Liver (tissue), 3 donors: ENCODE measurements around the gene RAX.

Experiments
- FOXA1 ChIP-seq: IDR thresholded peaks from 2 replicates; pipeline ENCODE4 v1.6.1; 2016; ENCODE audit warnings: antibody characterized with exemption
- RAD21 ChIP-seq, 2 donors: IDR thresholded peaks; 2 replicates each; pipeline ENCODE4 v1.6.1; 2016; ENCODE audit warnings: antibody characterized with exemption in 2 of 2, mild to moderate bottlenecking in 2 of 2
- YY1 ChIP-seq: IDR thresholded peaks from 2 replicates; pipeline ENCODE4 v1.6.1; 2016; ENCODE audit warnings: antibody characterized with exemption, mild to moderate bottlenecking
- ZBTB33 ChIP-seq: IDR thresholded peaks from 2 replicates; pipeline ENCODE4 v1.6.1; 2016; ENCODE audit warnings: antibody characterized with exemption
- TF ChIP-seq, protein P1 (sequence below): fragments of 150-350 bp; IDR thresholded peaks from 2 replicates; pipeline ENCODE4 v1.5.1; 2017; ENCODE audit warnings: improper control_type of control experiment, low read depth, low read length; ENCODE audit not compliant: missing input control
- donor health status: healthy.
- donor health status: healthy.

- TF ChIP-seq, protein P1, sequence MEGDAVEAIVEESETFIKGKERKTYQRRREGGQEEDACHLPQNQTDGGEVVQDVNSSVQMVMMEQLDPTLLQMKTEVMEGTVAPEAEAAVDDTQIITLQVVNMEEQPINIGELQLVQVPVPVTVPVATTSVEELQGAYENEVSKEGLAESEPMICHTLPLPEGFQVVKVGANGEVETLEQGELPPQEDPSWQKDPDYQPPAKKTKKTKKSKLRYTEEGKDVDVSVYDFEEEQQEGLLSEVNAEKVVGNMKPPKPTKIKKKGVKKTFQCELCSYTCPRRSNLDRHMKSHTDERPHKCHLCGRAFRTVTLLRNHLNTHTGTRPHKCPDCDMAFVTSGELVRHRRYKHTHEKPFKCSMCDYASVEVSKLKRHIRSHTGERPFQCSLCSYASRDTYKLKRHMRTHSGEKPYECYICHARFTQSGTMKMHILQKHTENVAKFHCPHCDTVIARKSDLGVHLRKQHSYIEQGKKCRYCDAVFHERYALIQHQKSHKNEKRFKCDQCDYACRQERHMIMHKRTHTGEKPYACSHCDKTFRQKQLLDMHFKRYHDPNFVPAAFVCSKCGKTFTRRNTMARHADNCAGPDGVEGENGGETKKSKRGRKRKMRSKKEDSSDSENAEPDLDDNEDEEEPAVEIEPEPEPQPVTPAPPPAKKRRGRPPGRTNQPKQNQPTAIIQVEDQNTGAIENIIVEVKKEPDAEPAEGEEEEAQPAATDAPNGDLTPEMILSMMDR: no peak
- TF ChIP-seq YY1 (no peak), FOXA1 (no peak), ZBTB33 (no peak), RAD21 (IDR thresholded peaks at IDR 0.05) (no peak)
These were observed 41.4 kb downstream of the RAX start for GRCh38 chr18:59231877-59232276.
